Non-pigmented ciliary epithelial cell (primary cell): ENCODE results near the gene AOPEP.

Experiments used
- DNase-seq: peaks from one replicate; pipeline ENCODE4 v3.0.0-alpha.2; 2010; ENCODE audit warnings: low read depth

The AOPEP gene

DNA sequence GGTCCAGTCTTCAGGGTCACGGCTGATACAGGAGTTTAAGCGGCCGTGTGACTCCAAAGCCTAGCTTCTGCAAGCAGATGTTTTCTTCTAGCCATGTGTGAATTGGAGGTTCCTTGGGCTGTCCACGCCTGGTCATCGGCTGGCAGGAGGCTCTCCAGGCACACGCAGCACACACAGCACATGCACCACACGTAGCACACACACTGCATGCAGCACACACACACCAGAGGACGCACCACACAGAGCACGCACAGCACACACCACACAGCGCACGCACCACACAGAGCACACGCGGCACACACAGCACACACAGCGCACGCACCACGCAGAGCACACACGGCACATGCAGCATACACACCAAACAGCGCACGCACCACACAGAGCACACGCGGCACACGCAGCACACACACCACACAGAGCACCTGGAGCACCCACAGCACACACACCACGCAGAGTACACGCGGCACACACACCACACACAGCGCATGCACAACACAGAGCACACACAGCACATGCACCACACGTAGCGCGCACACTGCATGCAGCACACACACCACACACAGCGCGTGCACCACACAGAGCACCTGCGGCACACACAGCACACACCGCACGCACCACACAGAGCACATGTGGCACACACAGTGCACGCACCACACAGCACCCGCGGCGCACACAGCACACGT lies 356.7 kb downstream of the AOPEP start:
- DNase-seq: no peak

GRCh38 chr9:95084254-95084934 lies 357.9 kb downstream of the AOPEP start:
- no peak for DNase-seq

DNA sequence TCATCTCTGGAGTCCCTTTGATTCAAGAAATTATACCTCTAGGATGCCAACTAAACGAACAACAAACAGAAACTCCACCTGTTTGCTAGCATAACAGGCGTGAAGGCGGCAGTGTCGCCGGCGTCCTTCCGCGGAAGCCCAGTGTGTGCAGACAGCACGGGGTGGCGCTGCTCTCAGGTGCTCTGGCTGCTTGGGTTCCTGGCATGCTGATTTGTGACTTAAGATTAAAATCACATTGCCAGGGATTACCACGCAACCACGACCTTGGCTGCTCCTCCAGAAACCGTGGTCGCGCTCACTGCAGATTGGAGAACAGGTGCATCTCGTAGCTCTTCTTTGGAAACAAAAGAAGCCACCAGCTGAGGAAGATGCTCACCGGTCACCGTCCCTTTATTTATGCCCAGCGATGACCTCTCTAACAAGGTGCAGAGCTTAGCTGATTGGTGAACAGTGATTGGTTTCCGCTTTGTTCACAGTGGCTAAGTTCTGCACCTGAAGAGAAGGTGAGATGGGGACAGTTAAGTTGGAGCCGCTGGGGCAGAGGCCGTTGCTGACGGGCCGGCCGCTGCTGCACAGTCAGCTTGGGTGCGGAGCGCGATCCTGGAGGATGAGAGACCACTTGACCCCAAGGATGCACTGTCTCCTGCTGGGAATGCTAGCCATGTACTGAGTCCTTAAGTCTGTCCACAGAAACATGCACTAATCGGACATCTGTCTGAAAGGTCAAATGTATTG lies 358.7 kb downstream of the AOPEP start:
- DNase-seq: no peak

DNA sequence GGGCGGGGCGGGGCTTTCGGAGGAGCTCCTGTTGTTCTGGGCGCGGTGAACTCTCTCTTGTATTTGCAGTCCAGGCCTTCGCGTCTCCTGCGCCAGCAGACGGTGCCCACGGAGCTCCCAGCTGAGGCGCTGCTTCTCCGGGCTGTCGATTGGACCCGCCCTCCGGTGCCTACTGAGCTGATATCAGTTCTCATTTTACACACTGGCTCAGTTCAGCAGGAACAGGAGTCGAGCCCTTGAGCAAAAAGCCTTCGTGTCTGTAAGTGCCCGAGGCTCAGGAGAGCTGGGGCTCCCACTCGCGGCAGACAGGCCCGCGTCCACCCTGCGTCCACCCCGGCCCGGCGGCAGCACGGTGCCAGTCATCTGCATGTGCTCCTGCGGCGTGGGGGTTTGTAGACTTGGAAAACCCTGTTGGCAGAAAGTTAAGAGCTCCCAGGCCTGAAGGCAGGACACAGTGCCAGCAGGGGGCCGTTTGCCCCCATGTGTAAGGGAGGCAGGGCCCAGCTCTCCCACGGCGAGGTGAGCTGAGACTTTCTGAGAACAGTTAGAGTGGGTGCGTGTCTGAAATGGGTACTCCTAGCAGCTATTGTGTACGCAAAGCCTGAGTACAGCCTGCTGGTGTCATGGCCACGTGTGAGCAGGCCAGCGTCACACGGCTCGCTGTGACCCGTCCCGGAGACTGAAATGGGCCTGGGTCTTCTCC lies 359.5 kb downstream of the AOPEP start:
- DNase-seq: no peak

DNA sequence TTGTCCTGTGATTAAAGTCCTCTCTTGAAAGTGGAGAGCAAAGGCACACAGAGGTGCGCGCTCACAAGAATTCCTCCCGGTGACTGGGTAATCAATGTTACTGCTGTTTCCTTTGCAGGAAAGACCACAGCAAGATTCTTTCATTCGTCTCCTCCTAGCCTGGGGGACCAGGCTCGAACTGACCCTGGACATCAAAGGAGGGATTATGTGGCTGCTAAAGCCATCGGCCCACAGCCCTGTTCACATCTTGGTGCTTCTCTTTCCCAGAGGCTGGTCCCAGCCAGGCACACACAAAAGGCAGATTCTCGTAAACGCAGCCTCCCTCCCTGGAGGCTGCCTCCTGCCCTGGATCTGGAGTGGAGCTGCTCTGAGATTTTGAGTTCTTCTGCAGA lies 360.1 kb downstream of the AOPEP start:
- DNase-seq: no peak

GRCh38 chr9:95087659-95088242 lies 361.3 kb downstream of the AOPEP start:
- no peak for DNase-seq

DNA sequence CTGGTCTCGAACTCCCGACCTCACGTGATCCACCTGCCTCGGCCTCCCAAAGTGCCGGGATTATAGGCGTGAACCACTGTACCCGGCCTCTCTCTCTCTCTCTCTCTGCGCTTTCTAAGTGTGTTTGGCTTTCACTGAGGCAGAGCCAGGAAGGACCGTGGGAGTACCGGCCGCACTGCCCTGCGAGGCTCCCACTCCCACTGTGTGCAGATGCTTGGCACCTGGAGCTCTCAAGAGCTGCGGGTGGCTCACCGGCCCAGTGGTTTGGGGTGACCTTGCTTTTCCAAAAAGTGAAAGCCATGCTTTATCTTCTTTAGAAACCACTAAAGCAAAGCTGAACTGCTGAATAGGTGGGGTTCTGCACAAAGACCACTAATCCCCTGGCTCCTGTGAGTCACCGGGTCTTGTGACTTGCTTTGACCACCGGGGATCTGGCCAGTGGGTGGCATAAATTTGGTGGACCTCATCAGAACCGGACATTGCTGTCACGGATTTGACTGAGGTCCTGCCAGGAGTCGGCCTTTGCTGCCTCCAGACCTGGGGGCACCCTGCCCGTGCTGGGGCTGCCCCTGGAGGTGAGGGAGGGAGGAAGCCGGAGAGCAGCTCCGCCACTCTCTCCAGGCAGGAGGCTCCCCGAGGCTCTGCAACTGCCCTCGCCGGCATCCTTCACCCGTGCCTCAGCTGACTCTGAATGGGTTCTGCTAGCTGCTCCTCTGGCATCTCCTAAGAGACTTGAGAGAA lies 362.1 kb downstream of the AOPEP start:
- no peak for DNase-seq

- no peak for DNase-seq
Observed at GRCh38 chr9:95089257-95090022, 362.9 kb downstream of the AOPEP start.

GRCh38 chr9:95090023-95090791 lies 363.7 kb downstream of the AOPEP start:
- DNase-seq: no peak

- DNase-seq: no peak
Observed at GRCh38 chr9:95090871-95091577, 364.5 kb downstream of the AOPEP start.

GRCh38 chr9:95091601-95092261 lies 365.2 kb downstream of the AOPEP start:
- DNase-seq: peak; percentile 52

DNA sequence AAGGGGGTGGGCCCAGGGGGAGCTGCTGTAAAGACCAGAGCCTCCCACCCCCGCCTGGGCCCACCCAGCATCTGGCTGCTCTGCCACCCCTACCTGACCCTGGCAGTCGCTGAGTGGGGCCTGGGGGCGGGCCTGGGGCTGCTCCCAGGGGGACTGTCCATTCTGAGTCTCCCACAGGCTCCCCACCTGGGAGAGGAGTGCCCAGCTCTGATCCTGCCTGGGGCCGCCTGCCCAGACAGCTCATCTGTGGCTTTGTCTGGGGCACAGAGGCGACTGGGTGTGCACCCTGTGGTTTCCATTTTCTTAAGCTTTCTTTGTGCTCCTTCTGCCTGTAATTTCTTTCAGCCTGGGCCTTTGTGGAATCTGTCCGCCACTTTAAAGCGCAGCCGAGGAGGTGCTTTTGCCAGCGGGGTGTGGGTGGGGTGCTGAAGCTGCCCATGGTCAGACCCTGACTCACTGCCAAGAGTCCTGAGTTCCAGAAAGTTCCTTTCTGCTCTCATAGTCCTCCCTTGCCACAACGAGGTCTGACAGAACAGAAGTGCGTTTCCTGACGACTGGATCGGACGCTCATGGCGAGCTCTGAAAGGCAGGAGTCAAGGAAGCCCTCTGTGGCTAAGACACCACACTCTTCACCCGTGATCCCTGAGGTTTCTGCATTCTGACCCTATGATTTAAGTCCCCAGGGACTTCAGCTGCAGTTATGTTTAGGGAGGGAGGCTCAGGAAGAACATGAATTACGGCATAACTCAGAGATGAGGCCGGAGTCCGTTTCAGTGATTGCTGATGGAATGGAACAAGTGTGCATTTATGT lies 366.0 kb downstream of the AOPEP start:
- DNase-seq: peak; percentile 67

DNA sequence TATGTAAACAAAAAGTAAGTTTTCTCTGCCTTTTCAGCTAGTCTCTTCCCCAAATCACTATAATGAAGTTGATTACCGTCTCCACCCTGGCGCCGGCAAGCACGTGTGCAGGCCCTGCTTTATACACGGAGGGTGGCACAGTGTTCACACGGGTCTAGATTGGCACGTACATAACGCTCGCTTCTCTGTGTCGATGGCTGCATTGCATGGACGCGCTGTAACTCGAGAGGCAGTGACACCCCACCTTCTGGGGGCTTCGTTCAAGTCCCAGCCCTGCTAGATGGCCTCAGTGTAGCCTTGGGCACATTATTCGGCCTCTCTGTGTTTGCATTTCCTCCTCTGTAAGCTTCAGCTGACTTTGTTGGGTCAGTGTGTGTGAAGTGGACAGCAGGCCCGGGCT lies 367.1 kb downstream of the AOPEP start:
- DNase-seq: no peak

- no peak for DNase-seq
Observed at GRCh38 chr9:95094002-95094401, 367.5 kb downstream of the AOPEP start.

DNA sequence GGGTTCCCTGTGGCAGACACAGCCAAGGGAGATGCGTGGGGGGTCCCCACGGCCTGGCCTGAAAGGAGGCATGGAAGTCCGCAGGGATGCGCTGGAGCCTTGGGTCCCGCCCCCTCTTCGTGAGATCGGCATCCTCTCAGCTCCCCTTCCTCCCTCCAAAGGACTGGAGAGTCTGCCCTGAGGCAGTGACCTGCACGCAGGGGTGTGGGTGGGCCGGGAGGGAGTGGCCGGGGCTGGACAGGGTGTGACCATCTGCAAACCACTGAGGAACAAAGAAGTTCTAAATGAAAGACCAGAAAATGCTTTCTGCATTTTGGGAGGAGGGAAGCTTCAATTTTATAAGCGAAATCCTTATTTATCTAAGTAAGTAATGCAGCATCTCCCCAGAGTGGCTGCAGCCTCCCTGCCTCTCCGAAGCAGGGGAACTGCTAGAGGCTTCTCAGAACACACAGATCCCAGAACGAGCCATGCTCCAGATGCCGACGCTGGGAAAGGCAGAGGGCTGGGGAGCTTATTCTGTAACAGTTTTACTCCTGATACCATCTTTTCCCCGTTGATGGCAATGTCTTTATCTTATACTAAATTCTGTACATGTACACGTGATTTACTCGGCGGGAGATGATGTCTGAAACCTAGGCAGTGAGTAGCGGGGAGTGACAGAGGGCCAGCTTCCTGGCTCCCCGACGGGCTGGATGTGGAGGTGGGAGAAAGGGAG lies 369.3 kb downstream of the AOPEP start:
- DNase-seq: no peak

- DNase-seq: no peak
Observed at GRCh38 chr9:95096381-95096780, 369.9 kb downstream of the AOPEP start.

DNA sequence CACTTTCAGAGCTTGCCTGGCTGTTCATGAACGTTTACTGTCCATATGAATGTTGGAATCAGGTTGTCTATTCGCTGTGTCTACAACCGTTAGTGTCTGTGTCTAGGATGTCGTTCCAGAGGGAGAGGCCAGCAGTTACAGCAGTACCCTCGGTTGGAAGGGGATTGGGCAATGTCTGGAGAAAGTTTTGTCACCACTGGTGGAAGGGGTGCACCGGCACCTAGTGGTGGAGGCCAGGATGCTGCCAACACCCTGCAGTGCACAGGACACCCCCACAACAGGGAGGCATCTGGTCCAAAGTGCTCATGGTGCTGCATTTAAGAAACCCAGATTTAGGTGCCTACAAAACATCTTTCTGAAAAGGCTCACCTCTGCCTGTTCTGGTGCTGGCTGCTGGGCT lies 370.3 kb downstream of the AOPEP start:
- DNase-seq: no peak
